Measurements from ENCODE around the gene EEF1G. TPM values are rescaled to one million over a fixed set of nuclear protein-coding genes. Genes with fewer than 3 reads are reported as not detected.

The EEF1G gene
- total RNA-seq, 4 donors from 2014 or later = 1,301 to 1,426 (median 1,363) TPM

DNA sequence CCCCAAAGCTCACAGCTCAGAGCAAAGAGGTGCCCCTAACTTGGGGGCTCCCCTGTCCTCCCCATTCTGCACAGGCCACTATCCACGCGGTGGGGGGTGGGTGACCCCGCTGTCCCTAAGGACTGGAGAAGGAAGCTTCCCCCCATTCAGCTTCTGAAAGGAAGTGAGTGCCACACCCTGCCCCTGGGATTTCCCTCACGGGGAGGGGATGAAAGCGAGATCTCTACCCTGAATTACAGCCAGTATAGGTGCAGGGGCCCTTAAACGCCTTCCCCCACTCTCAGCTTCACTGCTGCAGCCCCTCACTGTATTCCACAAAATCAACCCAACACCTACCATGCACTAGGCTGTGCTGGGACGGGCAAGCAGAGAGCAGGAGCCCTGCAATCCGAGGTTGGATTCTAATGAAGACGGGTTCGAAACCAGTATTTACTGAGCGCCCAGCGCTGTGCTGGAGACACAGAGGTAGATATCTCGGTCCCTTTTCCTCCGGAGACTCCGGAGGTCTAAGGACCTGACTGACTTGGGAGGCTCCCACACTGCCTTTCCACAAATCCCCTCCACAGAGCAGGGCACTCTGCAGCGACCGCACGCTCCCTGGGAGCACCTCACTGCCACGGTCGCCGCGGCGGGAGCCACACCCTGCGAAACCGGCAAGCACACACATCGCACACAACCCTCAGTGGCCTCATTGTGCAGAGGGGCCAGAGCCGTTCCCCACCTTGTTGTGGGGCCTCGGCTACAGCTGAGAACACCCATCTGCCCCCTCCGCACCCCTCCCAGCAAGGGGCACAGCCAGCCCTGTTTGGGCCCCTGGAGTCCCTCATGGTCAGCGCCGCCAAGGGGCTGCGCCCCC is 28.9 kb downstream of the EEF1G start:
- Histone ChIP-seq H3K9me3 (no peaks in the 10 kb centered on the region), H3K27me3 (no peaks in the 10 kb centered on the region), H3K36me3 (no peaks in the 10 kb centered on the region), H3K4me1 (peaks cover 10 to 16% of the 10 kb centered on the region in 2 donors), H3K27ac (peak overlapping the region; percentile 95 to 99), H3K4me3 (peak overlapping the region; percentile 79 to 90)
- intact Hi-C loops (cut with DNase I; ENCODE audit: low total_unique reads) = no loop called here
- no peak for DNase-seq
- TF ChIP-seq CTCF (IDR thresholded peaks at IDR 0.05) (no peak), POLR2A (IDR thresholded peaks at IDR 0.05) (no peak)

DNA sequence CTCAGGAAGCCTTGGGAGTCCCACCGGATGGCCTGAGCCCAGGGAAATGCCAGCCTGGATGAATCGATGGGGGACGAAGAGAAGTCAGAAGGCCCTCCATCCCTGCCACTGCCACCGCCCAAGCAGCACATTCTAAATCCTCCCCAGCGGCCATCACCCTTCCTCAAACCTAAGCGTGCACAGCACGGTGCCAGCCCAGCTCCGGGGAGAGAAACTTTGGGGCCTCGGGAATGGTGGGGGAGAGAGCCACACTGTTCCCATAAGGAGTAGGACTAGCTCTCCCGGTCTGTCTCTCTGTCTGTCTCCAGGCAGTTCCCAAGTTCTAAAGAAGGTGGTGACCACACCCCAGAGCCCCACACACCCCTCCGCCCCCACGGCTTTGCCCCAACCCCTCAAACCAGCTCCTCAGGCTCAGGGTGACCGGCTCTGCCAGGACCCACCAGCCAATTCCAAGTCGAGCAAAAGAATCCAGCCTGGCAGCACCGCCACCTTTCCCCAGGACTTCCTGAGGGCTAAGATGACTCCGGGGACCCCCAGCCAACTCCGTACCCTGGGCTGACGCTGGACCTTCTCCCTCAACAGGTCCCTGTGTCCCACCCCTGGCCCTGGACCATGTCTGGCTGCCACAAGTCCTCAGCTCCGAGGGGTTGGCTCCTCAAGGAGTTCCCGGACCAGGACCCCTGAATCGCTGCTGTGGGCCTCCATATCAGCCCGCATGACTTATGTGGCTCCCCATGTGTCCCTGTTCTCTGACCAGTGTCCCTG is 29.8 kb downstream of the EEF1G start:
- H3K27me3 ChIP-seq = no peaks in the 10 kb centered on the region
- DNase-seq = no peak
- peak overlapping the region; percentile 79 to 90 for H3K4me3 ChIP-seq
- intact Hi-C loops (cut with DNase I; ENCODE audit: low total_unique reads) = loop anchor here (2.0 kb wide), 1 partner anchor 119 kb away; no protein-coding TSS in a partner anchor
- no peak for TF ChIP-seq POLR2A (IDR thresholded peaks at IDR 0.05)
- TF ChIP-seq CTCF (IDR thresholded peaks at IDR 0.05) = no peak
- H3K27ac ChIP-seq = peak overlapping the region; percentile 95 to 99
- no peaks in the 10 kb centered on the region for H3K36me3 ChIP-seq
- no peaks in the 10 kb centered on the region for H3K9me3 ChIP-seq
- peaks cover 14 to 24% of the 10 kb centered on the region in 2 donors for H3K4me1 ChIP-seq

DNA sequence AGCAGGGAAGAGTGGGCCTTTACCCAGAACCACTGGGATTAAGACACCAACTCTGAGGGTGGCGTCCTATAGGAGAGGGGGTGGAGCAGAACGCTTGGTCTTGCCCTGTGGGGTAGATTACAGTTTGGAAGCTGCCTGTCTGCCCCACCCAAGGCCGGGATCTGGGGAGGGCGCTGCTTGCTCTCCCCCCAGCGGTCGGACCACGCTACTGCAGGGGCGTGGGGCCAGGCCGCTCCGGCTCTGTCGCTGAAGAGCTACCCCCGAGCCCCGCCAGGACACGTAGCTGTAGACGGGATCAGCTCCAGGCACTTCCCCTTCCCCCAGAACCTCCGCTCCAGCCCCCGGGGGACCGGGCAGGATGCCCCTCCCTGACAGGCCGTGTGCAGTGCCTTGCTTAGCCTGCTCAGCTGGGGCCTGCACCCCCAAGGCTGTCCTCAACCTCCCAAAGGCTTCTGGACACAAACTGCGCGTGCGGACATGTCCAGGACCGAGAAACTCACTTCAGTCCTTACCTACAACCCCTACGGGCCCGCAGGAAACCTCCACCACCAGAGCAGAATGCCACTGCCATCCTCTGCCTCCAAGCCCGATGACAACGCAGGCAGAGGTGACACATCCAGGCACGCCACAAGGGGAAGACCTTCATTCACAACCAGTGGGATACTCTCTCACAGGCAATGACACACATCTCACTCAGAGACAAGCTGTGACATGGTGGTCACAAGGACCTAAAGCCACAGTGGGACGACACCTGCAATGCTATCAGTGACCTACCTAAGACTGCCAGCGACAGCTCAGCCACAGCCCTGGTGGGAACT is 30.7 kb downstream of the EEF1G start:
- H3K4me1 ChIP-seq = peaks cover 19 to 33% of the 10 kb centered on the region in 2 donors
- no peaks in the 10 kb centered on the region for H3K36me3 ChIP-seq
- H3K27ac ChIP-seq = peak overlapping the region; percentile 95 to 99
- no peaks in the 10 kb centered on the region for H3K9me3 ChIP-seq
- TF ChIP-seq CTCF (IDR thresholded peaks at IDR 0.05) (peak; percentile 97 to 100 (median 98)), POLR2A (IDR thresholded peaks at IDR 0.05) (peak in 1 of 2 donors; percentile 18)
- DNase-seq = peak; percentile 78 to 86
- H3K4me3 ChIP-seq = peak overlapping the region; percentile 79 to 90
- H3K27me3 ChIP-seq = no peaks in the 10 kb centered on the region
- intact Hi-C loops (cut with DNase I; ENCODE audit: low total_unique reads) = loop anchor here (2.0 kb wide), 1 partner anchor 118 kb away; no protein-coding TSS in a partner anchor

DNA sequence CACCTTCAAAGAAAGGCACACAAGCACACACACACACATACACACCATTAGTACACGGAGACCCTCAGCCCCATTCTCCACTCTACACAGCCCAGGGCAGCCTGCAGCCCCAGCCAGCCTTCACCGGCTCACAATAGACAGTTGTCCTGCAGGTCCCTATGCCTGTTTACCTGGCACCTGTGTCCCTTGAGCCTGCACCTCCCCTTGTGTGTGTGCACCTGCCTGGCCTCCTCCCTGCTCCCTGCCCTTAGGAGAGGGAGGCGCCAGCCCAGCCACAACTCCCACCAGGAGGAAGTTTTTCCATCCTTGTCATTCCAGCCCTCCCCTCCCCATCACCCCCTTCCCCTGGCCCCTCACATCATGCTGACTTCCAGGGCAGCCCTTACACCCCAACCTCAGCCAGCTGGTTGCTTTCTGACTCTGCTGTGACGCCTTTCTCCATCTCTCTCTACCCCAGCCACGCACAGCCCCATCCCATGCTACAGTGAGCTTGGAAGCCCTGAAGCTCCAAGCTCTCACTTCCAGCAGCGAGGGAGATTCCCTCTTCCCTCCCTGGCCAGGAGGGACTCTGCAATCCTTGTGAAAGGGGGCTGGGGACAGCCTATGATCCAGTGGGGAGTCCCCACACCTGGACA is 31.5 kb downstream of the EEF1G start:
- Histone ChIP-seq H3K4me3 (peak overlapping the region; percentile 79 to 90), H3K9me3 (no peaks in the 10 kb centered on the region)

More for the DNA sequence above, 31.5 kb downstream of the EEF1G start:
- H3K27ac ChIP-seq = peak overlapping the region; percentile 95 to 99
- no peaks in the 10 kb centered on the region for H3K27me3 ChIP-seq
- intact Hi-C loops (cut with DNase I; ENCODE audit: low total_unique reads) = loop anchor here (2.0 kb wide), 1 partner anchor 117 kb away; no protein-coding TSS in a partner anchor
- H3K36me3 ChIP-seq = no peaks in the 10 kb centered on the region
- peaks cover 20 to 39% of the 10 kb centered on the region in 2 donors for H3K4me1 ChIP-seq
- TF ChIP-seq CTCF (IDR thresholded peaks at IDR 0.05) (no peak), POLR2A (IDR thresholded peaks at IDR 0.05) (no peak)
- DNase-seq = no peak

Data from uterus (tissue), 4 donors.